NCI-H2107 treated with DMSO at 0.1 percent for 48 hours (cell line): Measurements from ENCODE around the gene EFCAB6.

Experiments
- DNase-seq: peaks from one replicate; lab custom pipeline; 2025; ENCODE audit not compliant: unreplicated experiment; lab: John Stamatoyannopoulos, UW

EFCAB6 gene

DNA sequence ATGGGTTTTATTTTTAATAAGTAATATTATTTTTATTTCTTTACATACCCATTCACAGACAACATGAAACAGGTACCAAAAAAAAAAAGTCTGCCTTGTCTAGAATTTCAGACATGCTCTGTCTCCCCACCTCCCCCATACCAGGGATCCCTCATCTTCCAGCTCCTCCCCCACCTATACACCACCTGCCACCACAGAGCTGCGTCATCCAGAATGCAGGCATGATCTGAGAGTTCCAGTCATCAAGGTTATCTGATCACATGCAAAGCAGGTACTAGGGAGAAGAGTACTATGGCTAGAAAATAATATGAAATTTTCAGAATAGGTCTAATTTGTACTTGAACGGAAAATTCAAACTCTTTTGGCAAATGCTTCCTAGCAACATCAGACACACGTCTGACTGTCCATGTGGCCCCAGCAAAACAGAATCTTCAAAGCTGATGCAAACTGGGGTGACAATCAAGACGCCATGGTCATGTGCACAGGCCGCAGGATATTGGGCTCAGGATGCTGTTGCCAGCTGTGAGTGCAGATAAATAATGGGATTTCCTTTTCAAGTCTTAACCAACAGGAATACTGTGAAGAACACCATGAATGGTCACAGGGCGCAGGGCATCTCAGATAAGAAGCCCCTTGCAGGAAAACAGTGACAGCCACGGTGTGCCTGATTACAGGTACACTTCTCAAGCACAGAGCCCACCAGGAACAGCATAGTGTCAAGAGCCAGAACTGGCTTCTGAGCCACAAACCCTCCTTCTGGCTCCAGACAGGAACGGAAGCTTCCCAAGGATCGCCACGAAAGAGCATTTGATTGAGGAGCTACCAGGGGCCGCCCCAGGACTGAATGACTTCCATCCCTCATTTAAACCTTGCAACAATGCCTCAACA, 169.5 kb downstream of the EFCAB6 start:
- peak; percentile 56 for DNase-seq

DNA sequence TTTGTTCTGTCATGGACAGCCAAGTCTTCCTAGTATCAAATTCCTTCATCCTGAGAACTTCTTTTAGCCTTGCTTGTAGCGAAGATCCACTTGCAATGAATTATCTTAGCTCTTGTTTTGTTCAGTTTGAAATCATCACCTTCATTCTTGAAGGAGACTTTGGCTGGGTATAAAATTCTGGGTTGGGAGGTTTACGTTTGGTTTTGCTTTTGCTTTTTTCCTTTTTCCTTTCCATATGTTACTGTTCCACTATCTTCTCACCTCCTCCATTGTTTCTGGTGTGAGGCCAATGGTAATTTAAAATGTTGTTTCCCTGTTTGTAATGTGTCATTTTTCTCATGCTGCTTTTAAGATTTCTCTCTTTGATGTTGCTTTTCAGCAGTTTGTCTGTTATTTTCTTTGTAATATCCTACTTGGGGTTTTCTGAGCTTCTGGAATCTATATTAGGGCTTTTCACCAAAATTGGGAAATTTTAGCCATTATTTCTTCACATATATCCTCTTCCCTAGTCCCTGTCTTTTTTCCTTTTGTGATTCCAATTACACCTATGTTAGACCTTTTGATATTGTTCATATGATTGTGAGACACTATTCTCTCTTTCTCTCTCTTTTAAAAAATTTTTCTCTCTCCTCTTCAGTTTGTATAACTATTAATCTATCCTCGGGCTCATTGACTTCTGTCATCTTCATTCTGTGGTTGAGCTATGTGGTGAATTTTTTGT, 172.7 kb downstream of the EFCAB6 start:
- no peak for DNase-seq

DNA sequence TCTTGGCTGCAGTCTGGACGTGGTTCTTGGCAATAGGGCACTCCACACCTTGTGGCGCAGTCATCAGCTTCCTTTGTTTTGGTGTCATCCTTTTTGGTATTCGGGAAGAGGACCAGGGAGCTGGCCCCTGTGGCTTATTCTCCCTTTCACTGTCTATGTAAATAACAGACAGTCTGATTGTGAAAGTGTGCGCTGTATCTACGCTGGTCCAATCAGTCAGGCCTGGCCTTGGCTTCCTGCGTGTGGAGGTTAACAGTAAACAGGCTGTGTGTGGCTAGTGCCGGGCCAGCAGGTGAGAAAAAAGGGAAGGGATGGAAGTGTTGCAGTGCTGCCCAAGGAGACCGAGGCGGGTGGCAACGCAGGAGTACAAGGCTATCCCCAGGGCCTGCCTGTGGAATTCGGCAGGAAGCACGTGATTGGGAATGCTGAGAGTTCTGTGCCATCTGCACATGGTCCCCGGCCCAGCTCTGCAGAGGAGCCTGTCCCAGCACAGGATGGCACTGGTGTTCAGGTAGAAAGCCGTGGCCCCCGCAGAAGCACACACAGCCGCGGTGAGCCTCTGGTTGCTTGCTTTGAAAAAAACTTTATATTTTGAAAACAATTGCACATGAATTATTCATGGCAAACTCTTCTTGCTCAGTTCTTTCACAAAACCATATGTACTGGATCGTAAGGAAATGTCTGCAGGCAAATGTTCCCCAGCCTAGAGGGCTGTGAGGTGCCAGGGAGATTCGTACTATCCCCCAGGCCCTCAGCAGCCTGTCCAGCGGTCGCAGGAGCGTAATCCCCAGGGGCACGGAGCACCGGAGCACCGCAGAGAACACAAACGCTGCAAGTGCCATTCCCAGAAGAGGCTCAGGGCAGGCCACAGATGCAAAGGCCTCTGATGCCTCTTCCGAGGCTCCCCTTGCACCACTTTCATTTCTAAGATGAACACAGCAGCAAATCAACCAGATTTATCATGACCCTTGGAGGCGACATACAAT, 174.5 kb downstream of the EFCAB6 start:
- no peak for DNase-seq

DNA sequence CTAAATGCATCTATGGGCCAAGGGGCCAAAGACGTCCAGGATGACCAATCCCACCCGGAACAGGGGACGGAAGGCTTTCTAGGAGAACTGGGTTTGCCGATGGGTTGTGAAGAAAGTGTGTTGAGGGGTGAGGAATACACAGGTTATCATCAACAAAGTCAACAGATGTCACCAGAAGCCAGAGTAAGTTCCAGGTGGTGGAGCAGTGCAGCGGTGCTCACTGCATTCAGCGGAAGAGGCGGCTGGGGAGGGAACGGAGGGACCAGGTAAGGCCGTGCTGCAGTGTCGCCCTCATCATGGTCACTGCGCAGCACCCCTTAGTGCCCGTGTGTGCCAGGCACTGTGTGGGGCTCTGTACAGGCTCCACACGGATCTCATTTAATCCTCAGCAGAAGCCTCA, 176.0 kb downstream of the EFCAB6 start:
- DNase-seq, result no peak

DNA sequence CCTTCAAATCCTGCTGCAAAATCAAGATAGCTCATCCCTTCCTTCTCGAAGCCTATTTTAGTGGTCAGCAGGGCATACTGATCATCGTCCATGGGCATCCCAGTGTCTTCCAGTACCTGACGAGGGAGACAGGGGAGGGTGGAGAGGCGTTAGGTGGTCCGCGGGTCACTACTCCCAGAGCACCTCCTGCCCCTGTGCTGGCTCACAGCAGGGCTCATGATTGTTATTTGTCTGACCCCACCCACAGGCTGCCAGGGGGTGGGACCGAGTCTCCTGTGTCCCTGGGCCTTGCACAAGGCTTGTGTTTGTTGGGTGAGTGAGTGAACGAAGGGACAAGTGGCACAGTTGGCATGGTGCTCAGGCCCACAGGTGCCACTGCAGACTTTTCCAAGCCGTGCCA, 177.0 kb downstream of the EFCAB6 start:
- no peak for DNase-seq

DNA sequence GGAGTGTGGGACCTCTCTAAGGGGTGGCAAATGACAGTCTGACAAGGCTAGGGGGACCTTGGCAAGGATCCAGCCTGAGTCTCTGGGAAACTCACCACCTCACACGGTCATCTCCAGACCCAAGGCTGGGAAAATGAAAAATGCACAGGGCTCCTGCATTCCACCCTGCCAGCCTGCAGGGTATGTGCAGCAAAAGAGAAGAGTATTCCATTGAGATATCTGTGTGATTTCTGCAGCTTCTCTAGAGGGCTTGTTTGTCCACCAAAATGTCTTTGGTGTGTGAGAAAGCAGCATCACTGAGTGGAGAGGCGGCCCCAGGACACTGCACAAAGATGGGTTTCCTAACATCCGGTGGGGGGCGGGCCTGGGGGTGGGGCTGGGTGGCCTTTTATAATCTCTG, 177.8 kb downstream of the EFCAB6 start:
- no peak for DNase-seq

DNA sequence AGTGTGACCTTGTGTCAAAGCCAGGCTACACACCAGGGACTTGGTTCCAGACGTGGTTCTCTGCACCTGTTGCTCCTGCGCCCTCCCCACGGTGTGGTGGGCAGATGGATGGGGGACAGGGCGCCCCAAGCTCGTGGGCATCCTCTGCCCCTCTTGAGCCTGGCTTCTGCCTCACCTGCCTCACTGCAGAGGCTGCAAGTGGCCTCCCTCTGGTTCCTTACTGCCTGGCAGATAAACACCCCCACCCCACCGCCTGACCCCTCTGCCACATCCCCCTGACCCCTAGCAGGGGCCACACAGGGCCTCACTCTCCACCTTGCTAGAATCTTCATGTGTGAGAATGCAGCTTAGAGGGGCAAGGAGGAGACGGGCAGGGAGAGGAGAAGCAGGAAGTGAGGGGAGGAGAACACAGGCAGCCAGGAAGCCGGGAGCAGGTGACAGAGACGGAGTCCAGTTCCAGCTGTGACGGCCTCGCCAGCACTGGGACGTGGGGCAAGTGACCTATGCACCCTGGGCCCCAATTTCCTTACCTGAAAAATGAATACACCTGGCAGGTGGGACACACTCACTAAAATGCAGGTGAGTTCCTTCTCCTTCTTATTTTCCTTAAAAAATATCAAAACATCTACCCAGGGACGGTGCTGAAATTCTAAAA, 178.3 kb downstream of the EFCAB6 start:
- no peak for DNase-seq

DNA sequence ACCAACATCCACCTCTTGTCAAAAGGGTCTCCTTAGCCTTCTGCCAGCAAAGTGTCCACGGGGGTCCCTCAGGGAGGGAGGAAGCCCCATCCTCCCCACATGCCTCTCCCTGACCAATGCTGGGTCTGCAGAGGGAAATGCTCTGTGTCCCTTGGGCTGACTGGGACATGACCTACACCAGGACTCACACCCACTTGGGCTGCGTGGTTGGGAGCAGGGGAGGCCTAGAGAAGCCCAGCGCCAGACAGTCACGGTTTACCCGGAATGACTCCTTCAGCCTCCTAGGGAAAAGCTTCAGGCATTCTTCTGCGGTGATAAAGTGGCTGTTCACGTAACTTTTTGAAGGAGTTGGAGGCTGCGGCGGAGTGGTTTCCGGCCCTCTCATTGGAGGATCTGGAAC, 180.3 kb downstream of the EFCAB6 start:
- DNase-seq, result no peak

DNA sequence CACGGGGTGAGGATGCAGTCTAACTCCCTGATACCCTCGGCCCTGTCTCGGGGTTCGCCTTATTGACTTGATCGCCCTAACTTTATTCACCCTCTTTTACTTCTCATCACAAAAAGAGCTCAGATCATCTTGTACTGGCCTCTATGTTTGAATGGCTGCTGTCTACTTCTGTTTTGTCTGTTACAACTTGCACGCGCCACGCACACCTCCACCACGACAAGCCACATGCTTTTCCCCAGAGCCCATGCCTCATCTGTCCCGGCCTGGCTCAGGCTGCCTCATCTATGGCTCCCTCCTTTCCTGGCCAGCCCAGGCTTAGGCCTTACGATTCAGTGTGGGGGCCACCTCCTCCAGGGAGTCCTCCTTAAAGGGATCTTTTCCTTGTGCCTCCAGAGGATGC, 180.9 kb downstream of the EFCAB6 start:
- no peak for DNase-seq

DNA sequence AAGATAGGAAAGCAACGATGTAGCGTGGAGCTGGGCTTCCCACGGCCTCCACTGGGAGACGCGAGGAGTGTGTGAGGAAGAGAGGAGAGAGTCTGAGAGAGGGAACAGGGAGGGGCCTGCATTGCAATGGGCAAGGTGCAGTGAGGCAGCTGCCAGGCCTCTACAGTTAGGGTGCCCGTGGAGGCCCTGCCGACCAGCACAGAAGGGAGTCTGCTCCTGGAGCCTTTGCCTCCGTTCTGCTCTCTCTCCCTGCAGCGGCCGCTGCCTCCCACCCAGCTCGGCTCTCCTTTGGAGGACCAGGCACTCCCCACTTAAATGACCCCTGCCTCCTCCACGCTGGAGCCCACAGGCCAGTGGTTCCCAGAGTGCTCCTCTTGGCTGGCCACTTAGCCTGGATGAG, 181.7 kb downstream of the EFCAB6 start:
- DNase-seq, result no peak

DNA sequence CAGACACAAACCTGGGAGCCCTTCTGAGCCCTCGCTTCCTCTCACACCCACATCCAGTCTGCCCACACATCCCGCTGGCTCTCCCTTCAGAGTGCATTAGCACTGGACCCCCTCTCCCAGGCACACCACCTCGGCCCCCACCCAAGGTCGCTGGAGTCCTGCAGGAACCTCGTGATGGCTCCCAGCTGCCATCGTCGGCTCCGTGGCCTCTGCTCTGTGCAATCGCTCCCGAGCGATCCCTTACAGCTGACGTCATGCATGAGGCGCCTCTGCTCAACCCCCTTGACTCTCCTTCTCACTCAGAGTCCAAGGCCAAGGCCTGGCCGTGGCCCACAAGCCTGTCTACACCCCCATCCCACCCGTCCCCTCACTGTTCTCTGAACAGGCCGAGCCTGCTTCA, 183.9 kb downstream of the EFCAB6 start:
- DNase-seq, result no peak

DNA sequence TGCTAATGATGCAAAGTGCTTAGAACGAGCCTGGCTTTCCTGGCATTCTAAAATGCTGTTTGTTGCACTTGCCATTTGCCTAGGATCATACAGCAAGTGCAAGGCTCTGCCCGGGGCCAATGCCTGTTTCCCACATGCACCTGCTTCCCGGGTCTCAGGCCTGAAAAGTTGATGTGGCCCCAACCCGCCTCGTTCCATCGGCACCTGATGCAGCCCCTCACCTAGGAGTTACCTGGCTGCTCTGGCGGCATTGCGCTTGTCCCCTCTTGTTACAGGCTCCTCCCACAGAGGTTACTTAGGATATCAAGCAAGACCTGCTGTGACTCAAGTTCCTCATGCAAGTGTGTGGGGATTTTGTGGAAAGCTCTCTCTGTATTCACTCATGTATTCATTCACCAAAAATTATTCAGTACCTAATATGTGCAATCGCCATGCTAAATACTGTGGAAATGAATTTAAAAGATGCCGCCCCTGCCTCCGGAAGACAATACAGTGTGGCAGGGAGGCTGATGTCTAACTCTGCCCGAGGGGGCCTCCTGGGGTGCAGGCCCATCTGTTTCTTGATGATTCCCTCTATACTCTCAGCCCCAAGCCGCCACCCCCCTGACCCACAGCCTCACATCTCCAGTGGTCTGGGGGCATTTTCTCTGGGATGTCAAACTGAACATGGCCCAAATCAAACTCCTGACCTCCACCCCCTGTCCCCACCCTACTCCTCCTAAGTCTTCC, 184.5 kb downstream of the EFCAB6 start:
- no peak for DNase-seq

DNA sequence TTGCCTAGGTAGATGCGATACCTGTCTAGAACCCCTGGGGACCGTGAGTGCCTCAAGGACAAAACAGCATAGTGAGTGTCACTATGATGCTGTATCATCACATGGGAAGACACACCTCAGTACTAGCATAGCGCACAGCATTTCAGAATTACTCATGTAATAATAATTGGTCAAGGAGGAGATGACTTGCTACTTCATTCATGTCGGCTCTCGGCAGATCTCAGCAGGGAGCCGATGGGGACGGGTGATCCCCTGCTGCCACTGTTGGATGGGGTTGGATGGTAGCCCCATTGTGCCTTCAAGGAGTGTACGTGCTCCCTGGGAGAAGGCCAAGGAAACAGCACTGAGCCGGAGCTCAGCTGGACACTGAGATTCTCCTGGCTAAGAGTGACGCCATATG, 186.9 kb downstream of the EFCAB6 start:
- DNase-seq, result no peak

DNA sequence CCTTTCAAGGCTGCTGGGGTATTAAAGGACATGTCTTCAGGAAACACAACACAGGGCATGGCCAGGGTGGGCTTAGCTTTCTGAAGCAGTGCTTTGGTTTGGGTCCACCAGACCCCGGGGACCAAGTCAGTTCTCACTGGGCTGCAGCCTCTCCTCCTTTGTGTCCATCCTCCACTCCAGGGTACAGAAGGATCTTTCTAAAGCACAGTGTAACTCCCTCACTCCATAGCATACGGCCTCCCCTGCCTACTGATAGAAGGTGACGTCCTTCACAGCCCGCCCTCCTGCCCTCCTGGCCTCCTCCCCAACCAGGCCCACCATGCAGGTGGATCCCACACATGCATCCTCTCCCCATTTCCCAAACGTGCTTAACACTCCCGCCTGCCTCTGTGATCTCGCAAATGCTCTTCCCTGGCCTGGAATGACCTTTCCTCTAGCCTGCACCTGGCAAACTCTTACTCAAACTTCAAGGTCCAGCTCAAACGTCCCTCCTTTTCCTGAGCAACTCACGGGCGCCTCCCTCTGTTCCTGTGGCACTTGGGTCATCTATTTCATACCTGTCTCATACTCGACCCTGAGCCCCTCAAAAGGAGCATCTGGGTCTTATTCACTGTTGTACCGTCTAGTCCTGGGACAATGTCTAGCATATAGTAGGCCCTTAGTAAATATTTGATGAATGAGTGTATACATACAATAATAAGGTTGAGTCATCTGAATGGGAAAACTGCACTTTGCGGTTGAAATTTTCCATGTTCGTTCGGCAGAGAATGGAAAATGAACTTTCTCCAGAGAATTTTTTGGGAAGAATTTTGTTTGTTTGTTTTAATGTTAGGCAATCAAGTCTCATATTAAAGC, 187.7 kb downstream of the EFCAB6 start:
- DNase-seq, result no peak

DNA sequence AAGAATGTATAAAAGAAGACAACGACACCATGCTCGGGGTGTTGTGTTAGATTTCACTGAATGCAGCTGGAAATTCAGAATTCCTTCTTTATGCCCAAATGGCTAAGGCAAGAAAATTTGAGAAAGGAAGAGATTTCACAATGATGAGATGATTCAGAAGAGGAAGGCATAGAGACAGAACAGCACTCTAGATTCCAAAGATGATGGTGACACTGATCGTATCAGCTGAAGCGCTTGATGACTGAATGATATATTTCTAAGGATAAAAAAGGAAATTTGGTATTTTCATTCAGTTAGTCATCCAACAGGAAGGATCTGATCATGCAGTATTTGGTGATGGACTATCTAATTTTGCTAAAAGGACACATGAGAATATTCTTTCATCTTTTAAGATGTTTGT, 189.2 kb downstream of the EFCAB6 start:
- no peak for DNase-seq

DNA sequence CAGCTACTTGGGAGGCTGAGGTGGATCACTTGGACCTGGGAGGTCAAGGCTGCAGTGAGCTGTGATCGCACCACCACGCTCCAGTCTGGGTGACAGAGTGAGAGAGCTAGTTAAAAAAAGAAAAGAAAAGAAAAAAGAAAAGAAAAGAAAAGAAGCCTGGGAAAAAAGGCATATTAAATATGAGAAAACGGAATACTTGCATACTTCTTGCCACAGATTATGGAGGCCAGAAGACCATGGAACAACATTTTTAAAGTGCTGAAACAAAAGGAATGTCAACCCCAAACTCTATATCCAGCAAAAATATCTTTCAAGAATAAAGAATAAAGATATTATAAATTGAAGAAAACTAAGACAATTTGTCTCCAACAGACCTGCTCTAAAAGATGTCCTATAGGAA, 191.9 kb downstream of the EFCAB6 start:
- no peak for DNase-seq

DNA sequence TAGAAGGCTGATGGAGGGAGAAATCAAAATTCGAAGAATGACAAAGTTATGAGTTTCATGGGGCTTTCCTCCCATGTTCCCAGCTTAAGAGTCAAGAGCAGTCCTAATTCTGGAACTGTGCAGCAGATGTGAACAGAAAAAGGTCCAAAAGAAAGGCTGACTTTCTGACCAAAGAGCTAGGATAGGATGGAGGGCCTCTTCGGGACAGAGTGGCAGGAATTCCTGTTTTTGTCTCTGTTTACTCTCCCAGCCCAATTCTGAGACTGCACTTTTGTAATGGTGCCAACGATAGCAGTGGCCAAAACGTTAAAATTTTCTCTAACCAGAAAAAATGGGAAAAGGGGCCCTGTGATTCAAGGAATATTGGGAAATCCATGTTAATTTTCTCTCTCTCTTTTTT, 193.6 kb downstream of the EFCAB6 start:
- no peak for DNase-seq

DNA sequence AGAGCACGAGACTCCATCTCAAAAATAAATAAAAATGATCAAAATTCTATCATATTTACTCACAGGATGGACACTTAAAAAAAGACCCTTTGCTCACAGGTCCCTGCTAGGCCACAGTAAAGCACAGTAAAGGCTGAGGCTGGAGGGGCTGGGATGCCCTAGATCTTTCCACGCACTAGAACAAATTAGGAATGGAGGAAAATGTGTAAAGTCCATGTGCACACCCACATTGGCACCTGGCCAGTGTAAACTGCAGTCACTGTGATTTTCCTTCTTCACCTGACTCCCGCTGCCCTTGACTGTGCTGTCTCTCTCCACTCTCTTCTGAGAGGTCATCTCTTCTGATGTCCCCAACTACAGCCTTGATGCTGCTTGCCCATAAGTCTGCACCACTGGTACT, 195.5 kb downstream of the EFCAB6 start:
- DNase-seq, result no peak

DNA sequence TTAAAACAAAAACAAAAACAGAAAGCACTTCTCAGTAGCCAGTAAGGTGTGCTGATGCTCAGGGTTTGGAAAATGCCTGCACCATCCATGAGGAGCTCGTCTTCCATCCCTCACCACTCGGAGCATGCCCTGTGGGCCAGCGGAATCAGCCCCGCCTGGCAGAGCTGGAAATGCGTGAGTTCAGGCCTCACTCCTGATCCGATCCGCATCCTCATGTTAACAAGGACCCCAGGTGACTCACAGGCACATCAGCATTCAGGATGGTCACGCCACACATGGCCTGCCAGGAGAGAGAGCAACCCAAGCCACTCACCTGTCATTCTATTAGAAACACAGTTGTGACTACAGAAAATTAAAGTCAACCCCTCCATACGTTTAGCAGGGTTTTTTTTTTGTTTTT, 211.8 kb downstream of the EFCAB6 start:
- DNase-seq, result no peak
